Measurements from ENCODE around the gene CELA3B.
"Not testable (repeated sequence)": the region's sequence is repeated elsewhere in the genome, so short reads cannot be mapped to it uniquely, and the experiment has no call there.

Gene CELA3B

GRCh38 chr1:22030473-22030872 lies 53.7 kb downstream of the CELA3B start:
- no peak for TF ChIP-seq CTCF (IDR thresholded peaks at IDR 0.05; ENCODE audit: extremely low read depth, missing control alignments)
- DNase-seq (ENCODE audit: low spot score) = no peak

DNA sequence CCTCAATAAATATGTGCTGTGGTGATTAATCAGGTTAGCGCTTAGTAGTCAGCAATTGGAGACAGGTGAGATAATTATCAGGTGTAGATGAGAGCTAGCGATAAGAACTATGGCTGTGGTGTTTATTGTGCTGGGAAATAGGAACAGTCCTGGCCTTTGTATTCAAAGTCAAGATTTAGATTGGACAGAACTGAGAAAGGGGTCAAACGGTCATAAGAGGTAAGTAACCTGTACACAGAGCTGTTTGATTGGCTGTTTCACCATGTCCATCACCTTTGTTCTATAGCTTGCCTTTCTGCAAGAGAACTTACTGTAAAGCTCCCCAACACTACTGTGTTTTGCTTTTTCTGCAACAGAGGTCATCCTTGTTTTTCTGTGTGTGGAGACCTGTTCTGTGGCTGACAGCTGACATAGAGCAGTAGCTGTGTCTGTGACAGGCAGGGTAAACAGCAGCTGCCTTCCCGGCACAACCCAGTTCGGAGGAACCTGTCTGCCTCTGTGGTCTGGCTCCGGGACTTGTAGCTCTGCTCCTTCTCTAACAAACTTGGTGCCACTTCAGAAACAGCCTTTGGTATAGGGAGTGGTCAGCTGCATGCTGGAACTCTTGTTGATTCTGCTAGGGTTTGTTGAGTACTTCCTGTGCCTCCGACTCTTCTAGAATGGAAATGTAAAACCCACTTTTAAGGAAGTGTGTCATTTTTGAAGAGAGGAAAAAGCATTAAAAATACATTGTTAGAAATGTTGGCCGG lies 54.6 kb downstream of the CELA3B start:
- no peak for DNase-seq (ENCODE audit: low spot score)
- TF ChIP-seq CTCF (IDR thresholded peaks at IDR 0.05; ENCODE audit: extremely low read depth, missing control alignments) = no peak

- not testable (repeated sequence) for DNase-seq (ENCODE audit: low spot score)
Measured at GRCh38 chr1:22034834-22035233, 58.0 kb downstream of the CELA3B start.

DNA sequence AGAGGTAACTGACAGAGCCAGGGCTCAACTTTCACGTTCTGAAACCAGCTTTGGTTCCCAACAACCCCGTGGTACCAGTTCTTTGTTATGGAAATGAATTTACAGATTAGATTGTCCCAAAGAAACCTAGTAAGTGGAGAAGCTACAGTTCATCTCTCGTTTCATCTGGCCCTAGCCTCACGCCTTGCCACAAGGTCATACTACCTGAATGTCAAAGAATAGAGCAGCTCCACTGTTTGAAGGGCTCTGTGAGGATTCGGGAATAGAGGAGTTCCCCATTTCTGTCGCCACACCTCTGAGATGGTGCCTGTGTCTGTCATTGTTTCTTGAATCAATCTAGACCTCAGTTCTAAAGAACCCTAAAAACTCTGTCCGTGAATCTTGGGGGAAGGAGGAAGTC lies 60.7 kb downstream of the CELA3B start:
- TF ChIP-seq CTCF (IDR thresholded peaks at IDR 0.05; ENCODE audit: extremely low read depth, missing control alignments) = no peak
- no peak for DNase-seq (ENCODE audit: low spot score)

DNA sequence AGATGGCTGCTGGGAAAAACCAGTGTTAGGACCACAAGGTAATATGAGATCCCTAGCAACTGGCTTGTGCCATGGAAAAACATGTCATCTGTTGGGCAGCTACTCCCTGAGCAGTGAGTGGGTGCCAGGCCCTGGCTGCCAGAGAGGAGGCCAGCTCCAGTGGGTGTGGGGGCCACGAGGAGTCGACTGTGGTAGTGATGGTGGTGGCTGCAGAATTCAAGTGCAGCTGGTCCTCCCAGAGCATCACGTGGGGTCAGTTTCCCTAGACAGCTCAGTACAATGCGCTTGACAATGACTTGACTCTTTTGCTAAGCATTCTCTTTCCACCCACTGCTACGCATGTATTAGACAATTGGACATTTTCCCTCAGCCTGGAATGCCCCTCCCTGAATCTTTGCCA lies 61.2 kb downstream of the CELA3B start:
- TF ChIP-seq CTCF (IDR thresholded peaks at IDR 0.05; ENCODE audit: extremely low read depth, missing control alignments) = no peak
- DNase-seq (ENCODE audit: low spot score) = no peak

Data from GM20000 (cell line).